ENCODE measurements around the gene TSPAN16. TPM values are rescaled to one million over a fixed set of nuclear protein-coding genes. Genes with fewer than 3 reads are reported as not detected.
A peak's percentile ranks its signal among the peaks of the same experiment; 100 is the strongest.

TSPAN16 gene
- total RNA-seq, 6 experiments from 2014 or later, result not detected

DNA sequence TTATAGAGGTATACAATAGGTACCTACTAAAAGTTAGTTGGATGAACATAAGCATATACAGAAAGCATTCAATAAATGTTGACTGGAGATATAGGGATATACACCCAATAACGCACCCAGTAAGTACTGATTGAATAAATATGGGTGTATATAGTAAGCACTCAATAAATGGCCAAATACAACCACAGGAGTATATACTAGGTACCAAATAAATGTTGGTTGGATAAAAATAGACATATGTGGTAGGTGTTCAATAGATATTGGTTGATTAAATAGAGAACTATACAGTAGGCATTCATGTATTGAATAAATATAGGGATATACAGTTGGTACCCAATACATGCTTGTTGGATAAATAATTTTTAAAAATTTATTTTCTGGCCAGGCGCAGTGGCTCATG, 47.1 kb upstream of the TSPAN16 start:
- intact Hi-C loops (cut with DNase I), result no loop called here
- Histone ChIP-seq H3K9me3 (no peaks in the 10 kb centered on the region), H3K36me3 (peaks cover 0 to 3% (median 0%) of the 10 kb centered on the region in 4 donors), H3K27me3 (no peaks in the 10 kb centered on the region), H3K27ac (no peak overlapping the region), H3K4me3 (no peak overlapping the region), H3K4me1 (peaks cover 0 to 2% (median 0%) of the 10 kb centered on the region in 4 donors)
- TF ChIP-seq POLR2A (IDR thresholded peaks at IDR 0.05), result no peak
- TF ChIP-seq, protein P1, sequence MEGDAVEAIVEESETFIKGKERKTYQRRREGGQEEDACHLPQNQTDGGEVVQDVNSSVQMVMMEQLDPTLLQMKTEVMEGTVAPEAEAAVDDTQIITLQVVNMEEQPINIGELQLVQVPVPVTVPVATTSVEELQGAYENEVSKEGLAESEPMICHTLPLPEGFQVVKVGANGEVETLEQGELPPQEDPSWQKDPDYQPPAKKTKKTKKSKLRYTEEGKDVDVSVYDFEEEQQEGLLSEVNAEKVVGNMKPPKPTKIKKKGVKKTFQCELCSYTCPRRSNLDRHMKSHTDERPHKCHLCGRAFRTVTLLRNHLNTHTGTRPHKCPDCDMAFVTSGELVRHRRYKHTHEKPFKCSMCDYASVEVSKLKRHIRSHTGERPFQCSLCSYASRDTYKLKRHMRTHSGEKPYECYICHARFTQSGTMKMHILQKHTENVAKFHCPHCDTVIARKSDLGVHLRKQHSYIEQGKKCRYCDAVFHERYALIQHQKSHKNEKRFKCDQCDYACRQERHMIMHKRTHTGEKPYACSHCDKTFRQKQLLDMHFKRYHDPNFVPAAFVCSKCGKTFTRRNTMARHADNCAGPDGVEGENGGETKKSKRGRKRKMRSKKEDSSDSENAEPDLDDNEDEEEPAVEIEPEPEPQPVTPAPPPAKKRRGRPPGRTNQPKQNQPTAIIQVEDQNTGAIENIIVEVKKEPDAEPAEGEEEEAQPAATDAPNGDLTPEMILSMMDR (IDR thresholded peaks at IDR 0.05), result no peak
- 93% methylated on average over 2 of the region's 2 CpGs for WGBS (ENCODE audit: insufficient coverage, low coverage, low lambda C conversion rate, missing lambda C conversion rate)
- DNase-seq (no peak), ATAC-seq (no peak)

DNA sequence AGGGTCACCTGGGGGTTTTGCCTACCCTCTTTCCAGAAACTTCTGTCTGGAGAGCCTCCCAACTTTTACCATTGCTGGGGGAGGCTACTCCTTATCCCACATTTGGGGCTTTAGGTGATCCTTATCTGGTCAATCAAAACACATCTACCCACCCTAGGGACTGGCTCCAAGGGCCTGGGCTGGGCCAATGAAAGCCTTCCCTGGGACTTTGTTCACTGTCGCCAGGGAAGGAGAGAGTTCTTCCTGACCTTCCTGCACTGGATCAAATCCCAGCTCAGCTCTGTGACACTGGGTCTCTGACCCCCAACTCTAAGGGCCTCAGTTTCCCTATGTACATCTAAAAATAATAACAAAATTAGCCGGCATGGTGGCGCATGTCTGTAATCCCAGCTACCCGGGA, 44.7 kb upstream of the TSPAN16 start:
- no peaks in the 10 kb centered on the region for H3K4me1 ChIP-seq
- DNase-seq, result no peak
- WGBS (ENCODE audit: insufficient coverage, low coverage, low lambda C conversion rate, missing lambda C conversion rate), result 93% methylated on average over 3 of the region's 4 CpGs

DNA sequence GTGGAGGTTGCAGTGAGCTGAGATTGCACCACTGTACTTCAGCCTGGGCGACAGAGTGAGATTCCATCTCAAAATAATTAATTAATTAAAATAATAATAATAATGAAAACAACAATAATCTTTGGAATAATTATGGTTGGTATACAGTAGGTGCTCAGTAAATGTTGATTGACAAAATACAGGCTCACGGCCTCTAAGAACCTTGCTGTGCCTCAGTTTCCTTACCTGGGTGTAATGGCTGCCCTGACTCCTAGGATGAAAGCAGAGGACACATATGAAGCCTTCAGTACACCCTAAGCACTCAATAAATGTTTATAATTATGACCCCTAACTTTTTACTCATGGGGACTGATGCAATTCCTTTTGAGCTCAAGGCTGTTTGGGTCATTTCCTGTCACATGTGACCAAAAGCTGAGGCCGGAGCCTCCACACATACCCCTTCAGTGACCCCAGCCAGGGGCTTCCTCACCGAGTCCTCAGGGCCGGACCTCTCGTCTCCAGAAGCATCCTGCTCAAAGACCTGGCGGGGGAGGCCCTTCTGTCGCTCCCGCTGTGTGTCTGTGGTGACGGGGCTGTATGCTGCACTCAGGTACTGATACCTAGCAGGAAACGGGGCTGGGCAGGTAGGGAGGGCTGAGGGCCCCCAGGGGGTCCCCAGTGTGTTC, 44.2 kb upstream of the TSPAN16 start:
- H3K27ac ChIP-seq, result no peak overlapping the region
- WGBS (ENCODE audit: insufficient coverage, low coverage, low lambda C conversion rate, missing lambda C conversion rate), result 77% methylated on average over 5 of the region's 11 CpGs
- DNase-seq (no peak), ATAC-seq (peak; percentile 21 to 60 (median 43))
- peaks cover 0 to 3% (median 0%) of the 10 kb centered on the region in 4 donors for H3K36me3 ChIP-seq
- no peaks in the 10 kb centered on the region for H3K9me3 ChIP-seq
- TF ChIP-seq, protein P1 (IDR thresholded peaks at IDR 0.05), result no peak
- TF ChIP-seq POLR2A (IDR thresholded peaks at IDR 0.05), result no peak
- H3K27me3 ChIP-seq, result no peaks in the 10 kb centered on the region
- intact Hi-C loops (cut with DNase I), result no loop called here
- no peaks in the 10 kb centered on the region for H3K4me1 ChIP-seq
- H3K4me3 ChIP-seq, result no peak overlapping the region

More for the DNA sequence above, 44.7 kb upstream of the TSPAN16 start:
- no peaks in the 10 kb centered on the region for H3K27me3 ChIP-seq
- TF ChIP-seq, protein P1 (IDR thresholded peaks at IDR 0.05), result no peak
- no peak for TF ChIP-seq POLR2A (IDR thresholded peaks at IDR 0.05)
- no peak overlapping the region for H3K27ac ChIP-seq
- no peaks in the 10 kb centered on the region for H3K9me3 ChIP-seq
- intact Hi-C loops (cut with DNase I), result no loop called here
- ATAC-seq, result no peak
- no peak overlapping the region for H3K4me3 ChIP-seq
- peaks cover 0 to 3% (median 0%) of the 10 kb centered on the region in 4 donors for H3K36me3 ChIP-seq

DNA sequence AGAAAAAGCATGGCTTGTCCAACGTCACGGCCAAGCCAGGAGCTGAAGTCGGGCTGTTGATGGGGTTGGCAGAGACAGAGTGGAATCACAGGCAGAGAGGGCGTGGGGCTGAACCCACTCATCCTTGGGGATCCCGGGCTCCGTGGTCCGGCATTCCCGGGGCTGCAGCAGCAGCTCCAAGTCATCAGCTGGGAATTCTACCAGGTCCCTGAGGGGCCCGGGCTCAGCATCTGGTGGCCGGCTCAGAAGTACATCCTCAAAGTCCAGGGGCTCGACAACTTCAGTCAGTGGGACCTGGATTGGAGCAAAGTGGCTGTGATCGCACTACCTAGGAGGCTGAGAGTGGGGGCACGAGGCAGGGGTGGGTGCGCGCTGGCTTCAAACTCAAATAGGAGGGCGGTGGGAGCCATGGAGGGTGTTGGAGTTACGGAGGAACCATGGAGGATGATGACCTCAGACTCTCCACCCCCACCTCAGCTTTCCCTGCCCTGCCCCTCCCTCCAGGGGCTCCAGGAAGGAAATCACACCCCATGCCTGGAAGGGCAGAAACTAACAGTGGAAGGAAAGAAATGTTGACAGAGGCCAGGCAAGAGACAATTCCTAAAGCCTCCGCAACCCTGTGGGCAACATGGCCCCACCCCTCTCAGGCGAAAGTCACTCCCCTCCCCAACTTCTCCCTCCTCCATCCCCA, 43.1 kb upstream of the TSPAN16 start:
- intact Hi-C loops (cut with DNase I), result no loop called here
- DNase-seq, result no peak
- peaks cover 0 to 3% (median 0%) of the 10 kb centered on the region in 4 donors for H3K36me3 ChIP-seq

More for the DNA sequence above, 43.1 kb upstream of the TSPAN16 start:
- H3K9me3 ChIP-seq, result no peaks in the 10 kb centered on the region
- H3K27ac ChIP-seq, result peak overlapping the region in 2 of 3 donors; percentile 29 to 43
- peak; percentile 16 to 33 (median 28) for ATAC-seq
- no peaks in the 10 kb centered on the region for H3K4me1 ChIP-seq
- TF ChIP-seq, protein P1 (IDR thresholded peaks at IDR 0.05), result no peak
- 89% methylated on average over 11 of the region's 19 CpGs for WGBS (ENCODE audit: insufficient coverage, low coverage, low lambda C conversion rate, missing lambda C conversion rate)
- H3K27me3 ChIP-seq, result no peaks in the 10 kb centered on the region
- no peak overlapping the region for H3K4me3 ChIP-seq

Measured in right lobe of liver (tissue), 6 donors.